Cardiac muscle cell (in vitro differentiated cells and primary cell): Measurements from ENCODE around the gene MESP2. TPM values are rescaled to one million over a fixed set of nuclear protein-coding genes. Genes with fewer than 3 reads are reported as not detected.
A peak's percentile ranks its signal among the peaks of the same experiment; 100 is the strongest.

Source experiments
- DNase-seq, 2 donors: peaks; one replicate each; pipeline versions ENCODE4 v3.0.0 to v3.0.0-alpha.2; 2010 to 2017; ENCODE audit warnings: low read depth in 1 of 2, low spot score in 1 of 2
- H3K27ac ChIP-seq: fragments of 200-600 bp; sonication (generic); 2 replicates; pipeline ENCODE4 v1.5.1; 2016
- H3K27me3 ChIP-seq: fragments of 200-600 bp; sonication (generic); 2 replicates; pipeline ENCODE4 v1.6.0; 2016; ENCODE audit warnings: control low read depth
- H3K36me3 ChIP-seq: fragments of 200-600 bp; sonication (generic); 2 replicates; pipeline ENCODE4 v1.5.1; 2016; ENCODE audit warnings: control low read depth
- H3K4me1 ChIP-seq: fragments of 200-600 bp; sonication (generic); 2 replicates; pipeline ENCODE4 v1.8.1; 2017; ENCODE audit warnings: low read depth, mild to moderate bottlenecking, mixed run types
- H3K4me3 ChIP-seq: fragments of 200-600 bp; sonication (generic); 2 replicates; pipeline ENCODE4 v1.5.1; 2016; ENCODE audit warnings: mild to moderate bottlenecking
- H3K9me3 ChIP-seq: fragments of 200-600 bp; sonication (generic); 2 replicates; pipeline ENCODE4 v1.5.1; 2017; ENCODE audit warnings: low read depth, mild to moderate bottlenecking, control low read depth
- polyA plus RNA-seq: library from polyadenylated mRNA; unstranded; fragments of >200 nt; fragmentation: Nextera tagmentation; extraction: Ambion mirVana; gene quantifications from 2 replicates; pipeline ENCODE4 v1.2.1, GENCODE V29; 2016
- total RNA-seq: library from RNA; depleted of rRNA; stranded (reverse); fragments of >200 nt; gene quantifications from 2 replicates; pipeline ENCODE4 v1.2.3, GENCODE V29; 2016
- TF ChIP-seq, protein P1 (sequence below): IDR thresholded peaks from 2 replicates; pipeline ENCODE4 v1.5.1; 2012; ENCODE audit warnings: low read depth, mild to moderate bottlenecking, low read length

Gene MESP2
- total and polyA plus RNA-seq, 2 experiments from 2014 or later = 1.1 to 2.4 TPM

DNA sequence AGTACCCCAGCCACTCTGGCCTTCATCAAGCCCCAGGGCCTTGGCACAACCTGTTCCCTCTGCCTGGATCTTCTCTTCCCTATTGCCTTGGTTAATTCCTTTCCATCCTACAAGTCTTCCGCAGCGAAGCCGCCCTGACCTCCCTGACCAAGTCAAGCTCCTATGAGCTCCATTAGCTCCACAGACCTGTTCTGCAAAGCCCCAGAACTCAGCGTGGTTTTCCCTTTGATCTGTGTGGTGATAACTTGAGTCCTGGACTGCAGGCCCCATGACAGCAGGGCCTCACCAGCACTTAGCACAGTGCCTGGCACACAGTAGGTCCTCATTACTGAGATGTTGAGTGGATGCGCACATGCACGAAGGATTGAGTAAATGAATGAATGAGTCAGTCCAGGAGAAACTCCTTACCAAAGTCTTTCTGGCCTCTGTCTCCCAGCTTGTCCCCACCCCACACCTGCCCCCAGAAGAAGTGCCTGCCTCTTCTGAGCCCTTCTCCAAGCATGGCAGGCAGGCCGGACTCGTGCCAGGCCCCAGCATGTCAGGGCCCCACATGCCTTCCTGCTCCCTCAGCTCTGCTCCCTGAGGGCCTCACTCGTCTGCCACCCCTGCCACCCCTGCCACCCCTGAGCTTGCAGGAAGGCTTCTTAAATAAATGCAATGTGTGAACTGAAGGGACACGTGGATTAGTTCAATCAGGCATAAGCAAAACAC lies 32.2 kb downstream of the MESP2 start:
- TF ChIP-seq, protein P1, sequence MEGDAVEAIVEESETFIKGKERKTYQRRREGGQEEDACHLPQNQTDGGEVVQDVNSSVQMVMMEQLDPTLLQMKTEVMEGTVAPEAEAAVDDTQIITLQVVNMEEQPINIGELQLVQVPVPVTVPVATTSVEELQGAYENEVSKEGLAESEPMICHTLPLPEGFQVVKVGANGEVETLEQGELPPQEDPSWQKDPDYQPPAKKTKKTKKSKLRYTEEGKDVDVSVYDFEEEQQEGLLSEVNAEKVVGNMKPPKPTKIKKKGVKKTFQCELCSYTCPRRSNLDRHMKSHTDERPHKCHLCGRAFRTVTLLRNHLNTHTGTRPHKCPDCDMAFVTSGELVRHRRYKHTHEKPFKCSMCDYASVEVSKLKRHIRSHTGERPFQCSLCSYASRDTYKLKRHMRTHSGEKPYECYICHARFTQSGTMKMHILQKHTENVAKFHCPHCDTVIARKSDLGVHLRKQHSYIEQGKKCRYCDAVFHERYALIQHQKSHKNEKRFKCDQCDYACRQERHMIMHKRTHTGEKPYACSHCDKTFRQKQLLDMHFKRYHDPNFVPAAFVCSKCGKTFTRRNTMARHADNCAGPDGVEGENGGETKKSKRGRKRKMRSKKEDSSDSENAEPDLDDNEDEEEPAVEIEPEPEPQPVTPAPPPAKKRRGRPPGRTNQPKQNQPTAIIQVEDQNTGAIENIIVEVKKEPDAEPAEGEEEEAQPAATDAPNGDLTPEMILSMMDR = no peak
- Histone ChIP-seq H3K27me3 (no peaks in the 10 kb centered on the region), H3K4me1 (no peaks in the 10 kb centered on the region), H3K9me3 (no peaks in the 10 kb centered on the region), H3K36me3 (no peaks in the 10 kb centered on the region), H3K27ac (no peak overlapping the region), H3K4me3 (no peak overlapping the region)
- DNase-seq = no peak

DNA sequence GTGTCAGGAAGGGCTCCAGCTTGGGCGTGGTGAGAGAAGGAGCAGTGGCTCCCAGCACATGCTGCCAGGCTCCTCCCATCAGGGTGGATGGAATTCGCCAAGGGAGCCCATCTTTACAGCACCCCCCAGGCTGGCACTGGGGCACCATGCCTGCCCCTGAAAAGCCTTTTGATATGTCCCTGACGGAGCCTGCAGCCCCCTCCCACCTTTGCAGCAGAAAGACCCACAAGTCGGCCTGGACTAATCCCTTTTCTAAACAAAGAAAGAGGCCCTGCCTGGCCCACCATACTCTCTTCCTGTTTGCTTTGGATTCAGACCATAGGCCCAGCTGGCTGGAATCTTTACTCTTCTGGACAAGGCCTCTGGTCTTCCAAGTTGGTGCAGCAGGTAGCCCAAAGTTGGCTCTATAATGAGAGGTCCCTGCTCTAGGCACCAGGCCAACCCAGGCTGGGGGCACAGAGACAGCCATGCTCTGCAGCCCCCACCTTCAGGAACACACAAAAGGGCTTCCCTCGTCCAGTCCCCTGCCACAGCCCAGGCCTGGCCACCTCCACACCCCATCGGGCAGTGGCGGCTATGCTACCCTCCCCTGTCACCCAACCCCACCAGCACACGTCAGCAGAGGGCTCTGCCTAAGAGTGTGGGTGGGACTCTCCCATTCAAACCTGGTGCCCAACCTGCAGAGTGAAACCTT lies 33.1 kb downstream of the MESP2 start:
- no peaks in the 10 kb centered on the region for H3K9me3 ChIP-seq
- no peak overlapping the region for H3K4me3 ChIP-seq
- H3K4me1 ChIP-seq = no peaks in the 10 kb centered on the region
- peaks cover 7% of the 10 kb centered on the region for H3K27me3 ChIP-seq
- DNase-seq = peak in 1 of 2 donors; percentile 44
- H3K27ac ChIP-seq = no peak overlapping the region
- TF ChIP-seq, protein P1 = no peak
- H3K36me3 ChIP-seq = no peaks in the 10 kb centered on the region

DNA sequence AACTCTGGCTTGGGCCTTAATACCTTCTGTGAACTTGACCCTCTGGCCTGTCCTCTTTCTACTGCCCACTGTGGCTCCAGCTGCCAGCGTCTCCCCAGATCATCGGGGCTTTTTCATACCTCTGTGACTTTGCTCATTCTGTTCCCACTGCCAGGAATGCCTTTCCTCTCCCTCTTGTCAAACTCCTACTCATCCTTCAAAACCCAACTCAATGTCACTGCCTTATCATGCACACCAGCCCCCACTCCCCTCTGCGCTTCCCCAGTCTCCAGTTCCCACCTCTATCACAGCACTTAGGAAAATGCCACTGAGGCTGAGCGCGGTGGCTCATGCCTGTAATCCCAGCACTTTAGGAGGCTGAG lies 33.6 kb downstream of the MESP2 start:
- peaks cover 12% of the 10 kb centered on the region for H3K27me3 ChIP-seq
- no peaks in the 10 kb centered on the region for H3K4me1 ChIP-seq
- no peak for DNase-seq
- H3K9me3 ChIP-seq = no peaks in the 10 kb centered on the region
- TF ChIP-seq, protein P1 = no peak
- H3K36me3 ChIP-seq = no peaks in the 10 kb centered on the region
- H3K27ac ChIP-seq = no peak overlapping the region
- no peak overlapping the region for H3K4me3 ChIP-seq

DNA sequence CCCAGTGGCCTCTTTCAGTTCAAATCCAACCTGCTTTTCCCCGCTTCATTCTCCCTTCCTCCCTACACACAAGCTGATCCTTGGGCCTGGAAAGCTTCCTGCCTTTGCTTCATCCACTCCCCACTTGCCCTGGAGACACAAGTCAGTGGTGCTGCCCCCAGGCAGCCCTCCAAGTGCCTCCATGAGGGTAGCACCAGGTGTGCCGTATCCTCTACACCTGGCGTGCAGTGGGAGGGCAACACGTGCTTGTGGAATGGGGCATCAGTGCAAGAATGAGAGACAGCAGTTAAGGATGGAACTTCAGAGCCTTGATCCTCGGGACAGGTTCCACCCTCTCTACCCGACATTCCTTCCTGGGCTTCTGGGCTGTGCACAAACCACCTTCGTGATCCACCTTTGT lies 34.7 kb downstream of the MESP2 start:
- DNase-seq = no peak
- TF ChIP-seq, protein P1 = no peak
- Histone ChIP-seq H3K4me1 (no peaks in the 10 kb centered on the region), H3K27me3 (peaks cover 22% of the 10 kb centered on the region), H3K9me3 (no peaks in the 10 kb centered on the region), H3K36me3 (no peaks in the 10 kb centered on the region), H3K4me3 (no peak overlapping the region), H3K27ac (no peak overlapping the region)

DNA sequence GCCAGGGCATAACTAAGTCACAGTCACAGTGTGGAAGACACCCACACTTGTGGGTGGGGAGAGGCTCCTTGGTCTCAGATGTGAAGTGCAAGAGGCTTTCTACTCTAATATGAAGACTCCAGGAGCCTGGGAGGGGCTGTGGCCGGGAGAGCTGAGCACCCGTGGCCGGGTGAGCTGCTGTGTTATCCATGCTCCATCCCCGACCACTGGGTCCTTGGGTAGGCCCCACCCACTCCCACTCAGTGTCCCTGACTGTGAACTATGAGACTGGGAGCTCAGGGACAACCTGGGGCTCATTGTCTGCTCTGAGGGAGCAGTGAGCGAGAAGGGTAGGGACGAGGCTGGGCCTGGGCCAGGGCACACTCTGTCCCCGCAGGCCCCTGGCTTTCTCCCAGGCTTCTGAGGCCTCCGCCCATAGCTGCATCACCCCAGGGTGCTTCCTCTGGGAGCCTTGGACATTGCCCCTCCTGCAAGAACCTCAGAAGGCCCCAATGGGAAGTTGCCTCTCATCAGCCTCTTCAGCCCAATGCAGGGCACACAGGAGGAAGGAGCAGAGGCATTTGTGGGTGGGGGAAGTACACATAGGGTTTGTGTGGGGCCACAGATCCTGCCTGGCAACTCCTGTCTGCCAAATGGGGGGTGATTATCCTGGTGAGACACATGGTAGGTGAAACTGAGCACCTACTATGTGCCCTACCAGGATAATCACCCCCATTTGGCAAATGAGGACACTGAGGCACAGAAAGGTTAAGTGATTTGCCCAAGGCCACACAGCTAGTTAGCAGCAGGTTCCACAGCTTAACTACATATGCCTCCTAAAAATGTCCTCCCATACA lies 36.1 kb downstream of the MESP2 start:
- Histone ChIP-seq H3K27ac (no peak overlapping the region), H3K4me1 (no peaks in the 10 kb centered on the region), H3K36me3 (no peaks in the 10 kb centered on the region), H3K27me3 (peaks cover 22% of the 10 kb centered on the region), H3K4me3 (no peak overlapping the region), H3K9me3 (no peaks in the 10 kb centered on the region)
- TF ChIP-seq, protein P1 = no peak
- DNase-seq = peak in 1 of 2 donors; percentile 44
